H4 (cell line): ENCODE measurements around the gene CRNN. TPM values are rescaled to one million over a fixed set of nuclear protein-coding genes. Genes with fewer than 3 reads are reported as not detected.

Source experiments
- DNase-seq: peaks from one replicate; pipeline ENCODE4 v3.0.0-alpha.2; 2015; ENCODE audit warnings: low spot score
- total RNA-seq: library from RNA; depleted of rRNA; stranded (reverse); fragments of >200 nt; shearing (Covaris generic); gene quantifications from 2 replicates; pipeline ENCODE4 v1.2.3, GENCODE V29; 2014; rRNA removed

The CRNN gene
- total RNA-seq = not detected in 2 replicates

- no peak for DNase-seq
Measured at GRCh38 chr1:152413909-152414308, at the start of gene CRNN. Gene CRNN, minus strand, starts transcription at chr1:152414263. Its CDS starts 2,030 bp downstream, at chr1:152412233.

GRCh38 chr1:152462636-152463035 lies 48.6 kb upstream of the CRNN start:
- no peak for DNase-seq

- peak; percentile 64 for DNase-seq
Measured at GRCh38 chr1:152461544-152461943, 47.5 kb upstream of the CRNN start.

- DNase-seq = no peak
Measured at GRCh38 chr1:152460529-152460899, 46.5 kb upstream of the CRNN start.

DNA sequence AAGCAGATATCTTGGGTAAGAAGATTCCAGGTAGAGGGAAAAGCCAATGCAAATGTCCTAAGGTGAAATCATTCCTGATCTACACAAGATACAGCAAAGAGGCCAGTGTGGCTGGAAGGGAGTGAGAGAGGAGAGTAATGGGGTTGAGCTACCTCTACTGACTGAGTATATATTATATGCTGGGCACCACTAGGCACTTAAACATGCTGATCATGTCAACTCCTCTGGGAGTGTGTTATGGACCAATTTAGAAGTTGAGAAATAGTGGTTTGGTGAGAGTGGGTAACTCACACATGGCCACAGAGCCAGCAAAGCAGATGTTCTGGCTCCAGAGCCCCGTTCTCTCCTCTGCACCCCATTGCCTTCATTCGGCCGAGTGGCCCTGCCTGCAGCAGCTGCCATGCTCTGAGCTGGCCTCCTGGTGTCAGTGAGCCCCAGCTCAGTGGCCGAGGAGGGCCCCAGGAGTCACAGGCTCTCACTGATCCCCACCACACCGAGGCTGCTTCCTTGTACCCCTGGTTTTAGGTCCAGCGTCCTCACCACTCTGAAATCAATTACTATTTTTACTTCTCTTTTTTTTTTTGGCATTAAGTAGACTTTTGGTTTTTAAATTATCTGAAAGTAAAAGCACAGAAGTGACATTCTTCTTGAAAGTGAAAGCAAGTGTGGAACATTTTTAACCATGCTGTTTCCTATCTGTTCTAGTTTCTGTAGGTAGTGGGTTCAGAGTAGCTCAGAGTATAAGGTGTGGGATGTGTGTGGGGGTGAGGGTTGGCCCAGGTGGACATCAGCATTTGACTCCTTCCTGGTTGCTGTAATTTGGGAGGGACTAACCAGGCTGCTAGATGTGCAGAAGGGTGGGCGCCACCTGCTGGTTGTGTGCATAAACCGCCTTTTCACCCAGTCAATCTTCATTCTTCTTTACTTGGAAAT lies 45.8 kb upstream of the CRNN start:
- peak; percentile 80 for DNase-seq

GRCh38 chr1:152458384-152459185 lies 44.5 kb upstream of the CRNN start:
- DNase-seq = peak; percentile 74

- no peak for DNase-seq
Measured at GRCh38 chr1:152457561-152457960, 43.5 kb upstream of the CRNN start.

DNA sequence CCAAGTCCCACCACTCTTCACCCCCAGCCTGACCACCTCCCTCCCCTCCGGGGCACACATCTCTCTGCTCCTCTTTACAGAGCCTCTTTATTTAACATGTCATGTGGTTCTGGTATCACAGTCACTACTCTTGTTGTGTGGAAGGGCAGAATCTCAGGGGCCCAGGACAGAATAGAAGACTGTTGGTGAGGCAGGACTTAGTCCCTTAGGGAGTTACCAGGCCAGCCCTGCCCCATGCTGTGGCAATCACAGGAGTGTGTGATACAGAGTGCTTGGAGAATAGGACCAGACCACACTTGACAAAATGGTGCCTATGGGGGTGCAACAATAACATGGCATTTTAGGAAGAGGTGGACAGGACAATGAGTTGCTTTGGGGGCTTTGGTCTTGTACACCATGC lies 43.0 kb upstream of the CRNN start:
- DNase-seq = no peak

DNA sequence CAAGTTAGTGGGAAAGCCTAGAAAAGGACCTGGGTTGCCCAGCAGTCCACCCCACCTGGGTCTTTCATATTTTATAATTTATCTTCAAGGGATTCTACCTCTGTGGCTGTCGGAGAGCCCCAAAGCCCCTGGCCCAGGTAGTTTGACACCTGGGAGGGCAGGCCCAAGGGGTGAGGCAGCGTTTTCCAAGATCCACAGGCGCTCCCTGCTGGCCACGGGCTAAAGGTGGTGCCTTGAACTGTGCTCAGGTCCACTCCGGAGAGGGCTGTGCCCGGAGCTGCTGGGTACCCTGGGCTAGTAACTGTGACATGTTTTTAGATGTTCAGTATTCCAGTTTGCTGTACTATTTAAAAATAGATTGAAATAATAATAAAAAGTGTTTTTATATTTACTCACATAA lies 37.2 kb upstream of the CRNN start:
- DNase-seq = no peak

GRCh38 chr1:152449661-152450060 lies 35.6 kb upstream of the CRNN start:
- no peak for DNase-seq

- no peak for DNase-seq
Measured at GRCh38 chr1:152448496-152448895, 34.4 kb upstream of the CRNN start.

GRCh38 chr1:152448095-152448494 lies 34.0 kb upstream of the CRNN start:
- DNase-seq = no peak

- no peak for DNase-seq
Measured at GRCh38 chr1:152447484-152447883, 33.4 kb upstream of the CRNN start.

- DNase-seq = no peak
Measured at GRCh38 chr1:152444045-152444444, 30.0 kb upstream of the CRNN start.

DNA sequence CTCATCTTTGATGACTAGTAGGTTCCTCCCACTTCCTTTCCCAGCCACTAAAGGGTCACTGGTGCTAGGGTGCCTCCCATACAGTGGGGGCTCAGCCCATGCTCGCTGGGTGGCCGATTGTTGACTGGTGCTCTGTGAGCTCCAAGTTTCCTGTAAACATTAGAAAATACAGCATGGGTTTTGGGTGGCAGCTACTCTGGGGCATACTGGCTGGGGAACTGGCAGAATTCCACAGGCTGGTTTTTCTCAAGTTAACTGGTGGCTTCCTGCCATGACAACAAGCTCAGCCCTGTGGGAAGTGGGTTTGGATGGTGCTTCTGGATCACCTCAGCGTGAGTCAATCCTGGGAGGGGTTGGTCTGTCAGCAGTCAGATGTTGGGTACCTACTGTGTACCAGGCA lies 28.7 kb upstream of the CRNN start:
- DNase-seq = peak; percentile 93

GRCh38 chr1:152442301-152442700 lies 28.2 kb upstream of the CRNN start:
- peak; percentile 51 for DNase-seq

DNA sequence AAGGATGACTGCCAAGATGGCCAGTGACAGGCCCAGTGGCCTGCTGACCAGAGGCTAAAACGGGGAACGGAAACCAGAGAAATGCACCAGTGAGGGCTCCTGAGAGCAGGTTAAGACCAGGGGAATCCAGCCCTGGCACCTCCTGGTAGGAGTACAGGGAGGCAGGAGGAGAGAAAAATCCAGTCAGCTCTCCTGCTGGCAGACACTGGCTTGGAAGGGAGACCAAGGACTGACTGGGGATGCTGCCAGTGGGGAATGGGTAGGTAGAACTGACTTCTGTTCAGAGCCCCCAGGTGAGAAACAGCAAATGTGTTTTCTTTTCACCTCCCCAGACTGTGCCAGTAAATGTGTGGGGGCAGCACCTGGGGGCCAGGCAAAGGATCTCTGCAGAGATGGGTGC lies 27.7 kb upstream of the CRNN start:
- DNase-seq = no peak

- DNase-seq = peak; percentile 84
Measured at GRCh38 chr1:152440635-152441471, 26.8 kb upstream of the CRNN start.

GRCh38 chr1:152436593-152437496 lies 22.8 kb upstream of the CRNN start:
- no peak for DNase-seq

- no peak for DNase-seq
Measured at GRCh38 chr1:152427458-152427857, 13.4 kb upstream of the CRNN start.

GRCh38 chr1:152426731-152427130 lies 12.7 kb upstream of the CRNN start:
- no peak for DNase-seq
